ENCODE results near the gene GGPS1.

DNA sequence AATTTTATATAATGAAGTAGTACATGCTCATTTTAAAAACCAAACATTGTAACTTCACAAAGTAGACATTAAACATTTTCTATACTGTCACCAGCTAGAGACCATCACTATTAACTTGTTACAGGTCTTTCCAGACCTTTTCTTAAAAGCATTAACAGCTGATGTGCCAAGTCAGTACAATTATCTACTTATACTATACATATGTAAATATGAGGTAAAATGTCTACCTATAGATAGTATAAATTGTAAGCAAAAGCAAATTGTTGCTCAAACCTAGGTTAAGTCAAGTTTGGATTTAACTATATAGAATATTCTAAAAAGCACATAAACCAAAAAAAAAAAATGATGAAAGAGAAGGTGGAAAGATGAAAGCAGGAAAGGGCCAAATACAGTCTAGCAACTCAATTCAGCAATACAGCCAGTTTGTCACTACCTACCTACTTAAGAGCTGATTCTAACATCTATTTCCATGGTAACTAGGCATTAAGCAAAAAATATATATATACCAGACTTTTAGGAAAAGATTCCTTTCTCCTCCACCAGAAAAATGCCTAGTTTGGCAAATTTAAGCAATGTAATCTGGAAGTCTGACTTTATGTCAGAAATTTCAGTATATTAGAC, 34.9 kb upstream of the GGPS1 start:
- no peak for TF ChIP-seq CTCF (IDR thresholded peaks at IDR 0.05; ENCODE audit: low read depth, low read length)
- TF ChIP-seq, protein P1, sequence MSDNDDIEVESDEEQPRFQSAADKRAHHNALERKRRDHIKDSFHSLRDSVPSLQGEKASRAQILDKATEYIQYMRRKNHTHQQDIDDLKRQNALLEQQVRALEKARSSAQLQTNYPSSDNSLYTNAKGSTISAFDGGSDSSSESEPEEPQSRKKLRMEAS (IDR thresholded peaks at IDR 0.05; ENCODE audit: low read depth, low read length), result no peak
- TF ChIP-seq POLR2A (IDR thresholded peaks at IDR 0.05; ENCODE audit: extremely low read depth, insufficient read length), result no peak
